GM18861 (cell line): ENCODE data around the gene ADGRD1.
"Not testable (repeated sequence)": the region's sequence is repeated elsewhere in the genome, so short reads cannot be mapped to it uniquely, and the experiment has no call there.

Experiments
- ATAC-seq: cut with Tn5 transposase; IDR thresholded peaks from one replicate; pipeline ENCODE4 v1.9.1; 2021; ENCODE audit not compliant: unreplicated experiment

ADGRD1 gene

DNA sequence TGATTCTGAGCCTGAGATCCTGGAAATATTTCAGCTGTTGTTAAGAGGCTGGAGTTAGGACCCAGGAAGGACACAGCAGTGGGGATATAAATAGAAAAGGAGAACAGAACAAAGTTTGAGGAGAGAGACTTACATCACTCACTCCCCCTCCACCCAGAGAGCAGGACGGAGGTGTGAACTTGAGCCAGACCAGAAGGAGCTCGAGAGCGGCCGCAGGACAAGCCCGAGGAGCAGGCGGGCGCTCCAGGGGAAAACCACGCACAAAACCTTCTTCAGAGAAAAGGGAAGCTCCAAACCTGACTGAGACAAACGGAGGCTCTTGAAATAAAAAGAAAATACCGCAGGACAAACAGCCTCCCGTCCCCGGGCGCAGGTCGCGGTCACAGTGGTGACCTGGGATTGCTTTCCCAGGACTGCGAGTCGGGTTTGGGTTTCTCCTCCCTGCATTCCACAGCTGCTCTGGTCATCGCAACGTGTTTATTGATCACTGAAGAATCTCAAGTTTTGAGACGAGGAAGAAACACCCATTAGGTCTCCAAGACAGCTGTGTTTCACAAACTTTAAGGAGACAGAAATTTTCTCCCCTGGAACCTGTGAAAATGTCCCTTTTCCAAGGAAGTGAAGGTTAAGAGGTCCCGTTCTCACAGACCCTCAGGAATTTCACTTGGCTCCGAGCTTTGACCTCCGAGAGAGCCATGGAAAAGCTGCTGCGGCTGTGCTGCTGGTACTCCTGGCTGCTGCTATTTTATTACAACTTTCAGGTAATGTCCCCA, at the start of gene ADGRD1:
ADGRD1 (plus strand) TSS at position 137 of the 773 bp plus-strand sequence; CDS start at position 696, 559 bp downstream.
- ATAC-seq = no peak

DNA sequence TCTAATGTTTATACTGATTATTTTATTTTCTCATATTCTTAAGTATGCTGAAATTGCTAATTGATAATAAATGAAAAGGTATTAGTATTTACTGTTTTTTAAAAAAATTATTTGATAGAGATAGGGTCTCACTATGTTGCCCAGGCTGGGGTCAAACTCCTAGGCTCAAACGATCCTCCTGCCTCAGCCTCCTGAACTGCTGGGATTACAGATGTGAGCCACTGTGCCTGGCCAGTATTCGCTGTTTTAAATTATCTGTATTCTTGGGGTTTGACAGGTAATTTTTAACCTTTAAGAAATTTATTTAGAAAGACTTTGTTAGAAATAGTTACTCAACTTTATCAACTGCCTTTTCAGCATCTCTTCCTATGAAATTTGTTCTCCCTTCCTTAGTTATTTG, 49.6 kb upstream of the ADGRD1 start:
- no peak for ATAC-seq

DNA sequence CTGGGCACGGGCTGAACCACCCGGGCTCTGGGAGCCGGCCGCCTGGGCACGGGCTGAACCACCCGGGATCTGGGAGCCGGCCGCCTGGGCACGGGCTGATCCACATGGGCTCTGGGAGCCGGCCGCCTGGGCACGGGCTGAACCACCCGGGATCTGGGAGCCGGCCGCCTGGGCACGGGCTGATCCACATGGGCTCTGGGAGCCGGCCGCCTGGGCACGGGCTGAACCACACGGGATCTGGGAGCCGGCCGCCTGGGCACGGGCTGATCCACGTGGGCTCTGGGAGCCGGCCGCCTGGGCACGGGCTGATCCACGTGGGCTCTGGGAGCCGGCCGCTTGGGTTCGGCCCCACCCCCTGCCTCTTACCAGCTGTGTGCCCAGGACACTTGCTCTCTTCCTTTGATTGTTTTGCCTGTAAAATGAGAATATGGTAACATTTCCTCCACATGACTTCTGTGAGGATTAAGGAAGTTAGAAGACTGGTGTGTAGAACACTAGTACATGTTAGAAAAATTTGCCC, 48.7 kb upstream of the ADGRD1 start:
- ATAC-seq = not testable (repeated sequence)

DNA sequence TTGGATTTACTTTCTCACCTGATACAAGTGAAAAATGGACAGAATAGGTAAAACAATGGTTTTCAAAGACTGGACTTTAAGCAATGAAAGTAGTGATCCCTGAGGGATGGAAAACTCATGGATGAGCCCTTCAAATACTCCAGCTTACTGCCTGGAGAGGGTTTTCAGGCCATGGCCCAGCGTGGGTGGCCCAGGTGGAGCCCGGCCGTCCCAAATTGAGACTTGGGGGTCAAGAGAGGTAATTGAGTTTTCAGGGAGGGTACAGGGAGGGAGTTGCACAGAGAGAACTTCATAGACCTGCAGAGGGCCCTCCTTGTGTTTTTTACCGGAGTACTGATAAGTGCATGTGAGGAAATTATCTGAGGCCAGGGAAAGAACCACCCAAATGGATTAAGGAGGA, 44.6 kb upstream of the ADGRD1 start:
- ATAC-seq = no peak

DNA sequence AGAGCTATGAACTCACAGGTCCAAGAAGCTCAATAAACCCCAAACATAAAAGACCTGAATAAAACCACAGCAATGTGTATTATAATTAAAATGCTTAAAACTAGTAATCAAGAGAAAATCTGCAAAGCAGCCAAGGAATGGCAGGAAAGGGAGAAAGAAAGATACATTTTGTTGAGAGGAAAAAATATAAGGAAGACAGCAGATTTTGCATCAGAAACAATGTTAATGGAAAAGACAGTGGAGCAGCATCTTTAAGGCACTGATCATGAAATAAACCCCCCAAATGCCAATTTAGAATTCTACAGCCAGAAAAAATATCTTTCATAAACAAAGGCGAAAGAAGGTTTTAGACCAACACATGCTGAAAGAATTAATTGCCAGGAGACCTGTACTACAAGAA, 42.5 kb upstream of the ADGRD1 start:
- no peak for ATAC-seq

DNA sequence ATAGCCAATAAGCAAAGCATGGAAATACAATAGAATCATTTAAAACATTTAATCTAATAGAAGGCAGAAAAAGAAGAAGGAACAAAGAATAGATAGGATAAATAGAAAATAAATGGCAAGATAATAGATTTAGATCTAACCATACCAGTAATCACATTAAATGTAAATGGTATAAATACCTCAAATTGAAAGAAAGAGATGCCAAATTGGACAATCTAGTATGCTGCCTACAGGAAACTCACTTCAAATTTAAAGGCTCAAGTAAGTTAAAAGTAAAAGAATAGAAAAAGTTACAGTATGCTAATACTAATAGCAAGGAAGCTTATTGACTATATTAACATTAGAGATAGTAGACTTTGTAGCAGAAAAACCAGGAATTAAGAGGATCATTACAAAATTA, 41.8 kb upstream of the ADGRD1 start:
- ATAC-seq = no peak

DNA sequence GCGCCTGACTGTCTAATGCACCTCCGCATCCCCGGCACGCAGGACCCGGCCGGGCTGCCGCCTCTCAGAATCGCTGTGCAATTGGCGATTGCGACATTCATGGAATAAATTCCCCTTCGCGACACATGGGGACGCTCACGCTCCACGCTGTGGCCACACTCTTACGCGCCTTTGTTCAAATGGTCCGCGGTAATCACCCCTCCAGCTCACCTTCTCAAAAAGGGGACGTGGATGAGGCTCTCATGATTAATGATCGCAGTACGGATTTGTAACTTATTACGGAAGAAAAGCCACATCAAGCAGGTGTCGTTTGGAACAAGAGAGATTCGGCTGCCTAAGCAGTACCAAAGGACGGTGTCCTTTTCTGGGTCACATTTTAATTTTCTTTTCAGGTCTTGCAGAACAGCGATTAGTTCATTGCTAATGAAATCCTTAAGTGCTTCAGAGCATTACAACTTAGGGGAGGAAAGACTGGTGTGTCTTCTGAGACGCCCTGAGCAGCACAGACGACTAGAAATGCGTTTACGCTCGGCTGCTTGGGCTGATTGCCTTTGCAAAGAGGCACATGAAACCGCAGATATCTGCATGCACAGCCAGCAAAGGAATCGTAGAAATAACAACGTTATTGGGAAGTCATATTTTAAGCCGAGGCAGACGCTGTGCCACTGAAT, 37.3 kb upstream of the ADGRD1 start:
- no peak for ATAC-seq

DNA sequence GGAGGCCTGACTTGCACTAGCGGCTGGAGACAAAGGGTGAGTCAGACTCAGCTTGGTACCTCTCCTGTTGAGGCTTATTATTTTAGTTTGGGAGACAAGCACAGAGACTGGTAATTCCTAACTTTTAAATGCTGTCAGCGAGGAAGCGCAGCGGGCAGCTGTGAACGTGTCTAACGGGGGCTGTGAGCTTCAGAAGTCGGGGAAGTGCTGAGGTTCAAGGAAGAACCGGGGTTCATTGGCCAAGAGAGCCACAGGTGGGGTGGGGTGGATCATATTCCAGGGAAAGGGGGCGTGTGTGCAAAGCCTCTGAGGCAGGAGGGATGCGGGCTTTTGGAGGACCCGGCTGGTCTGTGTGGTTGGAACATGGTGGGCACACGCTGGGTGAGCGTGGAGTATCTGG, 36.1 kb upstream of the ADGRD1 start:
- no peak for ATAC-seq

DNA sequence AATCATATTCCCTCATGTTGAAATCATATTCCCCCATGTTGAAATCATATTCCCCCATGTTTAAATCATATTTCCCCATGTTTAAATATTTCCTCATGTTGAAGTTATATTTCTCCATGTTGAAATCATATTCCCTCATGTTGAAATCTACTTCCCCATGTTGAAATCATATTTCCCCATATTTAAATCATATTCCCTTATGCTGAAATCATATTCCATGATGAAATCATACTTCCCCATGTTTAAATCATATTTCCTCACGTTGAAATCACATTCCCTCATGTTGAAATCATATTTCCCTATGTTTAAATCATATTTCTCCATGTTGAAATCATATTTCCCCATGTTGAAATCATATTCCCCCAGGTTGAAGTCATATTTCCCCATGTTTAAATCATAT, 34.6 kb upstream of the ADGRD1 start:
- no peak for ATAC-seq

DNA sequence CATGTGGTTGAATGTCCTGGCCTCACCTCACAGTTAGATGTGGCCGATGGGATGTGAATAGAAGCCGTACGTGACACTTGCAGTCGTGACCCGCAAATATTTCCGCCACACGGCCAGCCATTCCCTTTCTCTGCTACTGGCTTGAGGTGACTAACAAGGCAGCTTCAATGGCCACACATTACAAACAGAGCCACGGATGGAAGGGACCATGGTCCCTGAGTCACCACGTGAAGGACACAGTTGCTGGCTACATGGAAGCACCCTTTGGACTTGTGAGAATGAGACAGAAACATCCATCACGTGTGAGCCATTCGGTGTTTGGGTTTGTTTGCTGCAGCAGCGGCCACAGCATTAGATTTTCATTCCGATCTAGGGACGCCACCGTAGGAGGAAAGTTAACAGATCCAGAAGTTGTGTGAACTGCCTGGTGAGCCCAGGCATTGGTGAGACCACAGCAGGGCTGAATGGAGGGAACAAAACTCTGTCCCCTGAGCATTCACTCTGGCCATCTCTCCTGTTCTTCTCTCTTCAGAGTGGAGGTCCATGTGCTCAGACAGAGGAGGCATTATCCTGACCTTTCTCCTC, 33.5 kb upstream of the ADGRD1 start:
- no peak for ATAC-seq

DNA sequence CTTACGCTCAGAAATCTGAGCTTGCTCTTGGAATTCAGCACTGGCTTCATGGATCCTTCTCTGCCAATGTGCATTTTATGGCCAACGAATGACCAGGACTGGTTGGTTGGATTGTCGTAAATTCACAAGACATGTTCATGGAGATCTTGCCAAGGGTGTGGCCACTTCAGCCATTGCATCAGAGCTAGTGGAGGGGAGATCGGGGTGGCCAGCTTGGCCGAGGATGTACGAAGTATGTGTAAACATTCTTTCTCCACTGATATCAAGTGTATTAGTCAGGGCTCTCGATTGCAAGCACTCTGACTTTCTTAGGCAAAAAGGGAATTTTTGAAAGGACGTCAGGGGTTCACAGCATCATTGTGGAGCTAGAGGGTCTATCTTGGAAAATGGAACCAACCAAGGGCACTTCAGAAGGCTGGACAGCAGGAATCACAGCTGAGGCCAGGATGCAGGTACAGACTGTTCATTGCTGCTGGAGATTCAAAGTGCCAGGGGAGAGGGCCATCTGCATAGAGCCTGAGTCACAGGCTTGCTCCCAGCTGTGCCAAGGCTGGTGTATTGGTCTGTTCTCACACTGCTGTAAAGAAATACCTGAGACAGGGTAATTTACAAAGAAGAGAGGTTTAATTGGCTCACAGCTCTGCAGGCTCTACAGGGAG, 32.9 kb upstream of the ADGRD1 start:
- no peak for ATAC-seq

DNA sequence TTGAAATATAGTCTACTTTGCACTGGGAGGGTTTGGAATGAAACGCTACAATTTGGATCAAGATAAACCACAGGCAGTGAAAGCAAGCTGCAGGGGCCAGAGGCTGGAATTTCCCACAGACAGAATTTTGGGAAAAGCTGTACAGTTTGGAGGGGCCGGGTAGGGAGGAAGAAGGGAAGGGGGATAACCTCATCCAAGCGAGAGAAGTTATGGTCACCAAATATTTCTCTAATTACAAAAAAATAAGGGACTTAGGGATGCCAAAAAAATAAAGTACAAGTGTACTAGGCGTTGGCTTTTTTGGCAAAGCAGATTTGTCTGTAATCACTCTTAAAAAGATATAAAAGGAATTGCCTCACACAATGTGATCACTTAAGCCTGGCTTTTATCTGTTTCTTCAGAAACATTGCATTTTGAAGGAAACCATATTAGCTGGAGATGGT, 31.2 kb upstream of the ADGRD1 start:
- no peak for ATAC-seq

DNA sequence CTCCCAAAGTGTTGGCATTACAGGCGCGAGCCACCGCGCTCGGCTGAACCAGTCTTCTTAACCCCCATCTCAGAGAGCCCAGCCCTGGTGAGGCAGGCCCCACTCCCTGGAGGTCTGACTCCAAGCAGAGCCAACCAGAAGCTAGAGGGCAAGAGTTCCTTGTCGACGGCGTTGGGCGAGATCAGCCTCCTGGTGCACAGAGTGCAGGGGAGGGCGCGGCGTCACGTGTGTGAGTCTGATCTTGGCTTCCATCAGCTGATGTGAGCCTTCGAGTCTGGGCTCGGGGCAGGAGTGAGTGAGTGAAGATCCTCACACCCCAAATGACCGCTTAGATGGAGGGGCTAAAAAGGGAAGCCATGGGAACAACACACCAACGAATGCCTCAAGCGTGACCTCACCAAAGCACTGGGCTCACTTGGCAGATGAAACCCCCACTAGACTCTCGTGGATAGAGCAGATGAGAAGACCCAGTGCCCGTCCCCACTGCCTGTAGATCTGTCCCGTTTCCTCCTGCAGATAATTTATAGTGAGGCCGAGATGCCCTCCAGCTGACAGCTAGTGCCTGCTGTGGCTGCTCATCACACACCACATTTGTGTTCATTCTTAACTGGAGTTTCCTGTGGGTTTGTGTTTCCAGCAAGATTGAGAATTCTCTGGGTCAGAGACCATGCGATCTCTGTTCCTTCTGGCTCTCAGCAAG, 28.6 kb upstream of the ADGRD1 start:
- no peak for ATAC-seq

DNA sequence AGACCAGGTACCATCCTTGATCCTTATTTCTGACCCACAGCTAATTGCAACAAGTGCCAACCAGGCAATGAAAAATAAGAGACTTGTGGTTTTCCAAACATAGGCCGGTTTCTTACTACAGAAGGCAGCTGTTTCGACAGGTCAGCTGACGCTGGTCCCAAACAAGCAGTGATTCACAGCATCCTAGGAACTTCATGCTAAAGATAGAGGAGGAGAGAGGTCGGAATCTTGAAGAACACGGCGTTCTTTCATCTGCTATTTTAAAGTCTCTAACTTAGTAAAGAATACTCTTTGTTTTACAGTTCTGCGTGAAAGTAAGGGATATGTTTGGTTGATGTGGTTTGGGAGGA, 28.1 kb upstream of the ADGRD1 start:
- ATAC-seq = no peak

DNA sequence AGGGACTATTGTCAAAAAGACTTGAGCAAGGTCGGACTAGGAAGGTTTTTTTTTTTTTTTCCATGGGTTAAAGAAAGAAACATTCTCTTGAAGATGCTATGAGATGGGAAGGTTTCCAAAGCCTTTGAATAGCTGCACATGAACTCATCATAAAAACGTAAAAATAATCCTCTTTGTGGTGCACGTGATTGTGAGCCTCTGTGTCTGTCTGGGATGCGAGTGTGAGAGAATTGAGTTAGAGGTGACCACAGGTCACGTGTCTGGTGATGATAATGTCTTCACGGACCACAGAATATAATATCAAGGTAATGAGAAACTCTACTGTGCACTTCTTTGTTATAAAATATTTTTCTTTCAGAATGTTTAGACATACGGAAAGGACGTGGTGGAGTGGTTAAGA, 24.3 kb upstream of the ADGRD1 start:
- no peak for ATAC-seq

DNA sequence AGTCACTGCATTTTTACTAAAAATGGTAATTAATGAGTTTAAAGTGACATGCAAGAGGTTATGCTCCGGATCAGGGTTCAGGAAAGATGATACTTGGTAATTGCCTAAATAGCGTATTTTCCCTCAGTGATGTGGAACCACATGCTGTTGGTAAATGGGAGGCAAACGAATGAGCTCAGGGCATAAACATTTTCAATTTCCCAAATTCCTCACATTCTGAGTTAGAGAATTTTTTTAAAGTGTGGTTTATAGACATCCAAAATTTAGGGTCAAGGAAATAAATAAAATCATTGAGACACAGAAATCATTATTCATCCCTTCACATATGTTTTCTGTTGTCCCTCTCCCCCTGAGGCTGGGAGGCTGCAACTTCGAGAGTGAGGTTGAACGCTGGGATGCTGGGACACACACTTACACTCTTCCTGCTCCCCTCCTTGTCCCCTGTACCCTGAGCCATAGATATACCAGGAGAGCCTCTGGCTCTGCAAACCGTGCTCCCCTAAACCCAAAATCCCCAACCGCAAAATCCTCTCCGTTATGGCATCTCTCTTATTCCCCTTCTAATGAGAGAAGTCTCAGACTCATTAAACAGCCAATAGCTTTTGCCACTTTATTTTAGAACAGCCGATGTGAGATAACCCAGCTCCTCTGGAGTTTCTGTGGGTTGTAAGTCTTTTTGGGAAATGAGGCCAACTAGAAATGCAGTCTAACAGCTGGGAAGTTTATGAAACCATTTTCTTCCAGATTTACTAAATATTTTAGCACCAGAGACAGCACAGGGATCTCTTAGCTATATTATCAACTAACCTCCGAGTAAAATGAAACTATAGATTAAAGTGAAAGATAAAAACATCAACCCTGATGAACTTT, 21.4 kb upstream of the ADGRD1 start:
- no peak for ATAC-seq

DNA sequence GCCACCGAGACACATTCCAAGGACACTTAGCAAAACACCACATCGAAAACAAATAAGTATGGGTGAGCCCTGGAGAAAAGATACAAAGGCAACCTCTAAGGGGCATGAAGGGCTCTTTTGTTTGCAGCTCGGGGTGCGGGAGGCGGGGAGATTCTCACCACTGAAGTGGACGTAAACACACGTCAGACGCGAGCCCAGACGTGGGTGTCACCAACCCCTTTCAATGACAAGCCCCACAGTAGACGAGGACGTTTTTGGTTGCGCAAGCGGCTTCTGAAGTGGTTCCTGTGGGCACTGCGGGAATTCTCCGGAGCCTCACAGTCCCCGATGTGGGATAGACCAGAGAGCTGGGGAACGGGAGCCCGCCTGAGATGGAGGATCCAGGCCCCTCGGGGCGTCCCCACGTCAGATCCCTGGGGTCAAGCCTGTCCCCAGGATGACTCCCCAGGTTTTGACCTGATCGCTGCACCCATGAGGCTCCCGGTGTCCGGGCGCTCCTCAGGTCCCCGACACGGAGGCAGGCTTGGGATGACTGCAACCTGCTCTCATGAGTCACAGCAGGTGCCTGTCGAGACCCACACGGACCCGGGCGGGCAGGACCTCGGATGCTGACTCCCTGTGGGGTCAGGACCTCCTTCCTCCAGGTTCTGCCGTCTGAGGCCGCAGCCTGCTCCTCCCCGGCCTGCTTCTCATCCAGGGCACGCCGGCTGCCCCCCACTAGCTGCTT, 20.3 kb upstream of the ADGRD1 start:
- ATAC-seq = no peak

DNA sequence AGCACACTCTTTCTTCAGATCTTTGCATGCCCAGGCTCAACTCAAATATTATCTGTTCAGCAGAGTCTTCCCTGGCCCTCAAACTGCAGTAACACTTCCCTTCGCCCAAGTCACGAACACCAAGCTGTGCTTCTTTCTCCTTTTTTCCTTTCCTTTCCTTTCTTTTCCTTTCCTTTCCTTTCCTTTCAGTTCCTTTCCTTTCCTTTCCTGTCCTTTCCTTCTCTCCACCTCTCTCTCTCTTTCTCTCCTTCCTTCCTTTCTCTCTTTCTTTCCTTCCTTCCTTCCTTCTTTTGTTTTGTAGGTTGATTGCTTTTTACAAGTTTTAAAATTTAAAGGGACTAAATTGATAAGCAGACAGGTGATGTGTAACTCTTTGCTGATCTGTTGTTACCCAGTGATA, 19.0 kb upstream of the ADGRD1 start:
- ATAC-seq = no peak

DNA sequence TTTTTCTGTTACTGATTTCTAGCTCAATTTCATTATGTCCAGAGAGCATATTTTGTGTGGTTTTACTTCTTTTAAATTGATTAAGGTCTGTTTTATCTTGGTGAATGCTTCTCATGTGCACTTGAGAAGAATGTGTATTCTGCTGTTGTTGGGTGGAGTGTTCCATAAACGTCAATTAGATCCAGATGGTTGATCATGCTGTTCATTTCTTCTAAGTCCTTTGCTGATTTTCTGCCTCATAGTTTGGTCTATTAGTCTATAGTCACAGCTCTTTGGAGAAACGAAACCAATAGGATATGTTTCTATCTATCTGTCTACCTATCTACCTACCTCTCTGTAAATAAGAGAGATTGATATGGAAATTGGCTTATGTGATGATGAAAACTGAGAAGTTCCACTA, 17.1 kb upstream of the ADGRD1 start:
- no peak for ATAC-seq
